ENCODE measurements around the gene KRTAP5-6. TPM values are rescaled to one million over a fixed set of nuclear protein-coding genes. Genes with fewer than 3 reads are reported as not detected.

KRTAP5-6 gene
- total RNA-seq, 1 experiment from 2014 or later, result not detected

- peaks cover 0 to 6% of the 10 kb centered on the region in 2 experiments; a peak in 1 of 4 replicates for H3K9me3 ChIP-seq (ENCODE audit: control insufficient read depth in 1 of 2, insufficient read depth in 1 of 2, low read depth in 1 of 2, low read length in 2 of 2)
- peaks cover 34% of the 10 kb centered on the region; the same call in 1 of the 2 replicates for H3K27me3 ChIP-seq (ENCODE audit: insufficient read depth, low read length)
- H3K4me1 ChIP-seq (ENCODE audit: control insufficient read depth in 1 of 2, insufficient read depth in 2 of 2, low read length in 2 of 2), result no peaks in the 10 kb centered on the region
- no peak overlapping the region for H3K9ac ChIP-seq (ENCODE audit: low read length)
- no TSS peak for BruUV-seq (replicated peaks)
- no peak for DNase-seq (ENCODE audit: low read depth, low spot score)
- intact Hi-C loops (cut with micrococcal nuclease), result no loop called here
- no peak for ATAC-seq
- ChIA-PET POLR2A (no interaction called here), CTCF (no interaction called here), RAD21 (ENCODE audit: low non-redundant PET in 1 of 2, low total read pairs in 2 of 2, uncharacterized antibody in 2 of 2, unreplicated experiment in 2 of 2) (no interaction called here)
- H4K20me1 ChIP-seq (ENCODE audit: insufficient read depth), result no peaks in the 10 kb centered on the region
- no peak overlapping the region for H3K27ac ChIP-seq (ENCODE audit: low read depth, low read length)
- no peaks in the 10 kb centered on the region for H3K9me2 ChIP-seq (ENCODE audit: insufficient read depth)
- no peak overlapping the region for H3K4me2 ChIP-seq (ENCODE audit: low read length)
- no peak overlapping the region for H2AFZ ChIP-seq (ENCODE audit: low read depth, low read length, poor library complexity, severe bottlenecking)
- no peaks in the 10 kb centered on the region for H3K36me3 ChIP-seq (ENCODE audit: control insufficient read depth in 1 of 2, insufficient read depth in 2 of 2, low read length in 2 of 2)
- no peak overlapping the region for H3K4me3 ChIP-seq (replicated peaks in 1 of 2; ENCODE audit: low read depth in 1 of 2, low read length in 2 of 2)
- H3K79me2 ChIP-seq (ENCODE audit: insufficient read depth, low read length), result no peaks in the 10 kb centered on the region
- TF ChIP-seq CBX3 (IDR thresholded peaks at IDR 0.05; ENCODE audit: low read depth) (no peak), JUND (IDR thresholded peaks at IDR 0.05) (no peak), SP1 (IDR thresholded peaks at IDR 0.05; ENCODE audit: low read depth) (no peak), ELF1 (IDR thresholded peaks at IDR 0.05; ENCODE audit: borderline replicate concordance, low read depth) (no peak), SIN3A (IDR thresholded peaks at IDR 0.05; ENCODE audit: low read depth) (no peak), CEBPB (IDR thresholded peaks at IDR 0.05; ENCODE audit: low read depth) (no peak), POLR2AphosphoS5 (IDR thresholded peaks at IDR 0.05; ENCODE audit: low read depth, low read length) (no peak), SRF (IDR thresholded peaks at IDR 0.05; ENCODE audit: low read depth) (no peak), FOSL1 (IDR thresholded peaks at IDR 0.05; ENCODE audit: low read depth) (no peak), TCF7L2 (IDR thresholded peaks at IDR 0.05; ENCODE audit: borderline replicate concordance, extremely low read depth, insufficient read depth, insufficient read length) (no peak), REST (IDR thresholded peaks at IDR 0.05; ENCODE audit: low read depth) (no peak), POLR2A (IDR thresholded peaks at IDR 0.05; ENCODE audit: borderline replicate concordance, extremely low read depth, insufficient read depth, insufficient read length) (no peak), RAD21 (IDR thresholded peaks at IDR 0.05; ENCODE audit: low read depth) (no peak), YY1 (IDR thresholded peaks at IDR 0.05; ENCODE audit: extremely low read depth, insufficient replicate concordance, low read depth, low read length) (no peak), EZH2 (IDR thresholded peaks at IDR 0.05) (no peak), EGR1 (IDR thresholded peaks at IDR 0.05; ENCODE audit: low read depth) (no peak), ZFX (IDR thresholded peaks at IDR 0.05) (no peak)
- TF ChIP-seq, protein P1, sequence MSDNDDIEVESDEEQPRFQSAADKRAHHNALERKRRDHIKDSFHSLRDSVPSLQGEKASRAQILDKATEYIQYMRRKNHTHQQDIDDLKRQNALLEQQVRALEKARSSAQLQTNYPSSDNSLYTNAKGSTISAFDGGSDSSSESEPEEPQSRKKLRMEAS (IDR thresholded peaks at IDR 0.05), result no peak
- TF ChIP-seq, protein P2, sequence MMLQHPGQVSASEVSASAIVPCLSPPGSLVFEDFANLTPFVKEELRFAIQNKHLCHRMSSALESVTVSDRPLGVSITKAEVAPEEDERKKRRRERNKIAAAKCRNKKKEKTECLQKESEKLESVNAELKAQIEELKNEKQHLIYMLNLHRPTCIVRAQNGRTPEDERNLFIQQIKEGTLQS (IDR thresholded peaks at IDR 0.05), result no peak
Measured at GRCh38 chr11:1731451-1732059, 34.6 kb downstream of the KRTAP5-6 start.
